KBM-7 (cell line): ENCODE results near the gene DGKB.
A peak's percentile ranks its signal among the peaks of the same experiment; 100 is the strongest.

ENCODE experiments used
- DNase-seq: peaks from one replicate; pipeline ENCODE4 v3.0.0-alpha.2; 2015
- in situ Hi-C: fragments of 300-500 bp; cut with MboI; formaldehyde crosslinking; loops from 2 replicates; pipeline ENCODE4 v1.14.3; 2020; ENCODE audit warnings: low sequenced_read_pairs, low pct_unique_long_range_greater_than_20kb, mixed read lengths

The DGKB gene

GRCh38 chr7:14457568-14458453, 444.7 kb downstream of the DGKB start:
- in situ Hi-C loops = no loop called here
- DNase-seq = peak; percentile 63

GRCh38 chr7:14449291-14449690, 453.3 kb downstream of the DGKB start:
- no peak for DNase-seq
- in situ Hi-C loops = no loop called here

- in situ Hi-C loops = no loop called here
- no peak for DNase-seq
These were observed 455.7 kb downstream of the DGKB start for GRCh38 chr7:14446829-14447228.

- in situ Hi-C loops = no loop called here
- DNase-seq = no peak
These were observed 456.3 kb downstream of the DGKB start for GRCh38 chr7:14446219-14446618.

GRCh38 chr7:14438366-14438765, 464.2 kb downstream of the DGKB start:
- DNase-seq = no peak
- in situ Hi-C loops = no loop called here

GRCh38 chr7:14436878-14437277, 465.7 kb downstream of the DGKB start:
- in situ Hi-C loops = no loop called here
- DNase-seq = no peak

- DNase-seq = no peak
These were observed 469.6 kb downstream of the DGKB start for GRCh38 chr7:14432924-14433323.

GRCh38 chr7:14430926-14431325, 471.6 kb downstream of the DGKB start:
- DNase-seq = no peak
- in situ Hi-C loops = no loop called here

More at GRCh38 chr7:14432924-14433323, 469.6 kb downstream of the DGKB start:
- in situ Hi-C loops = no loop called here

GRCh38 chr7:14425559-14425958, 477.0 kb downstream of the DGKB start:
- in situ Hi-C loops = no loop called here
- no peak for DNase-seq

GRCh38 chr7:14424675-14425074, 477.9 kb downstream of the DGKB start:
- in situ Hi-C loops = no loop called here
- no peak for DNase-seq

- in situ Hi-C loops = no loop called here
These were observed 481.8 kb downstream of the DGKB start for GRCh38 chr7:14420768-14421167.

GRCh38 chr7:14419531-14419930, 483.0 kb downstream of the DGKB start:
- no peak for DNase-seq
- in situ Hi-C loops = no loop called here

More at GRCh38 chr7:14420768-14421167, 481.8 kb downstream of the DGKB start:
- no peak for DNase-seq

- in situ Hi-C loops = no loop called here
- no peak for DNase-seq
These were observed 483.9 kb downstream of the DGKB start for GRCh38 chr7:14418633-14419032.

GRCh38 chr7:14414274-14414986, 488.1 kb downstream of the DGKB start:
- in situ Hi-C loops = no loop called here
- no peak for DNase-seq

GRCh38 chr7:14407246-14408015, 495.1 kb downstream of the DGKB start:
- no peak for DNase-seq
- in situ Hi-C loops = no loop called here

GRCh38 chr7:14403587-14403986, 499.0 kb downstream of the DGKB start:
- no peak for DNase-seq
- in situ Hi-C loops = no loop called here

GRCh38 chr7:14400271-14400670, 502.3 kb downstream of the DGKB start:
- no peak for DNase-seq
- in situ Hi-C loops = no loop called here

GRCh38 chr7:14398526-14398925, 504.0 kb downstream of the DGKB start:
- DNase-seq = no peak
- in situ Hi-C loops = no loop called here

GRCh38 chr7:14395860-14396259, 506.7 kb downstream of the DGKB start:
- in situ Hi-C loops = no loop called here
- no peak for DNase-seq

GRCh38 chr7:14394786-14395185, 507.8 kb downstream of the DGKB start:
- no peak for DNase-seq
- in situ Hi-C loops = no loop called here
